OCI-LY1 (cell line): ENCODE data around the gene FBXO45.
A peak's percentile ranks its signal among the peaks of the same experiment; 100 is the strongest.
"Not testable (repeated sequence)": the region's sequence is repeated elsewhere in the genome, so short reads cannot be mapped to it uniquely, and the experiment has no call there.

Source experiments
- H2AFZ ChIP-seq: fragments of 200-600 bp; sonication (generic), shearing (Covaris generic); 2 replicates; pipeline ENCODE4 v1.6.0; 2014; ENCODE audit warnings: antibody characterized with exemption, mild to moderate bottlenecking, low read length
- H3F3A ChIP-seq: fragments of 200-600 bp; sonication (generic), shearing (Covaris generic); 2 replicates; pipeline ENCODE4 v1.6.0; 2014; ENCODE audit warnings: mild to moderate bottlenecking, antibody characterized with exemption, low read length, moderate library complexity; ENCODE audit not compliant: insufficient read depth
- H3K27ac ChIP-seq: fragments of 200-600 bp; sonication (generic); 2 replicates; pipeline ENCODE4 v1.5.1; 2014; ENCODE audit warnings: low read length, mixed run types, mild to moderate bottlenecking, low read depth; ENCODE audit not compliant: poor library complexity, severe bottlenecking
- H3K27me3 ChIP-seq: fragments of 200-600 bp; sonication (generic); 2 replicates; pipeline ENCODE4 v1.6.0; 2014; ENCODE audit warnings: antibody characterized with exemption, mild to moderate bottlenecking, low read length, moderate library complexity; ENCODE audit not compliant: insufficient read depth
- H3K36me3 ChIP-seq: fragments of 200-600 bp; sonication (generic); 2 replicates; pipeline ENCODE4 v1.6.1; 2014; ENCODE audit warnings: mild to moderate bottlenecking, antibody characterized with exemption, low read length, moderate library complexity, mixed read lengths; ENCODE audit not compliant: insufficient read depth
- H3K4me1 ChIP-seq: fragments of 200-600 bp; sonication (generic); 2 replicates; pipeline ENCODE4 v1.5.1; 2014; ENCODE audit warnings: mild to moderate bottlenecking, low read length, moderate library complexity; ENCODE audit not compliant: insufficient read depth, severe bottlenecking
- H3K4me2 ChIP-seq: fragments of 200-600 bp; sonication (generic), shearing (Covaris generic); 2 replicates; pipeline ENCODE4 v1.6.1; 2014; ENCODE audit warnings: low read length
- H3K4me3 ChIP-seq: fragments of 200-600 bp; sonication (generic); 2 replicates; pipeline ENCODE4 v1.5.1; 2014; ENCODE audit warnings: low read length, low read depth, mild to moderate bottlenecking, mixed read lengths; ENCODE audit not compliant: poor library complexity, severe bottlenecking
- H3K79me2 ChIP-seq: fragments of 200-600 bp; shearing (Covaris generic); 2 replicates; pipeline ENCODE4 v1.6.1; 2016; ENCODE audit warnings: mixed run types, low read length, mixed read lengths; ENCODE audit not compliant: insufficient read depth
- H3K9ac ChIP-seq: fragments of 200-600 bp; sonication (generic), shearing (Covaris generic); 2 replicates; pipeline ENCODE4 v1.6.1; 2014; ENCODE audit warnings: mild to moderate bottlenecking, low read length, mixed read lengths
- H3K9me2 ChIP-seq: fragments of 200-600 bp; sonication (generic), shearing (Covaris generic); 2 replicates; pipeline ENCODE4 v1.6.1; 2014; ENCODE audit warnings: low read depth, mild to moderate bottlenecking, low read length, mixed read lengths
- H3K9me3 ChIP-seq: fragments of 200-600 bp; shearing (Covaris generic); 2 replicates; pipeline ENCODE4 v1.6.1; 2014; ENCODE audit warnings: low read length, mixed read lengths
- H4K20me1 ChIP-seq: fragments of 200-600 bp; sonication (generic), shearing (Covaris generic); 2 replicates; pipeline ENCODE4 v1.6.0; 2016; ENCODE audit warnings: mild to moderate bottlenecking, low read length; ENCODE audit not compliant: insufficient read depth
- EZH2 ChIP-seq: fragments of 200-600 bp; sonication (generic), shearing (Covaris generic); IDR thresholded peaks from 2 replicates; pipeline ENCODE4 v1.8.0; 2017; ENCODE audit warnings: borderline replicate concordance, mixed run types, mild to moderate bottlenecking, antibody characterized with exemption, low read length, moderate library complexity, mixed read lengths
- TF ChIP-seq, protein P1 (sequence below): fragments of 200-600 bp; sonication (generic), shearing (Covaris generic); IDR thresholded peaks from 2 replicates; pipeline ENCODE4 v1.5.1; 2017; ENCODE audit warnings: mild to moderate bottlenecking, antibody characterized with exemption, low read length, moderate library complexity, mixed read lengths

Gene FBXO45

DNA sequence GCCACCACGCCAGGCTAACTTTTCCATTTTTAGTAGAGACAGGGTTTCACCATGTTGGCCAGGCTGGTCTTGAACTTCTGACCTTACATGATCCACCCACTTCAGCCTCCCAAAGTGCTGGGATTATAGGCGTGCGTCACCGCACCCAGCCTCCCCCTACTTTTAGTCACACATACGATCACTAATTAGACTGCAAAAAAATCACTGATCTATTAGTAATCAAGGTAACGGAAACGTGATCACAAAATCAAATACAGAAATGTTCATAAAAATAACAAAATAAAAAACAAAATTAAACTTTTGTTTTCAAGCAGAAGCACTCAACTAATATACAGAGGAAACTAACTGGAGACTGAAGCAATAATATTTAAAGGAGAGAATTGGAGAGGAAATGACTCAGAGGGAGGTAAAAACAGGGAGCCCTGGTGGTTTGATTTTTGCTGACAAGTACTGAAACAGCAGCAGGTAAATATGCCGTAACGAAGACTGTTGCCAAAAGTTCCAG lies 4.7 kb upstream of the FBXO45 start:
- Histone ChIP-seq H3K79me2 (peaks cover 14% of the 10 kb centered on the region), H3K9ac (no peak overlapping the region), H3K9me3 (no peaks in the 10 kb centered on the region), H2AFZ (no peak overlapping the region), H3F3A (no peaks in the 10 kb centered on the region), H3K27me3 (no peaks in the 10 kb centered on the region), H3K4me2 (no peak overlapping the region), H3K36me3 (peaks cover 25% of the 10 kb centered on the region; the same call in 1 of the 2 replicates), H3K9me2 (no peaks in the 10 kb centered on the region), H3K27ac (no peak overlapping the region), H3K4me1 (peaks cover 10% of the 10 kb centered on the region), H3K4me3 (no peak overlapping the region), H4K20me1 (no peaks in the 10 kb centered on the region)
- TF ChIP-seq EZH2, result no peak
- TF ChIP-seq, protein P1, sequence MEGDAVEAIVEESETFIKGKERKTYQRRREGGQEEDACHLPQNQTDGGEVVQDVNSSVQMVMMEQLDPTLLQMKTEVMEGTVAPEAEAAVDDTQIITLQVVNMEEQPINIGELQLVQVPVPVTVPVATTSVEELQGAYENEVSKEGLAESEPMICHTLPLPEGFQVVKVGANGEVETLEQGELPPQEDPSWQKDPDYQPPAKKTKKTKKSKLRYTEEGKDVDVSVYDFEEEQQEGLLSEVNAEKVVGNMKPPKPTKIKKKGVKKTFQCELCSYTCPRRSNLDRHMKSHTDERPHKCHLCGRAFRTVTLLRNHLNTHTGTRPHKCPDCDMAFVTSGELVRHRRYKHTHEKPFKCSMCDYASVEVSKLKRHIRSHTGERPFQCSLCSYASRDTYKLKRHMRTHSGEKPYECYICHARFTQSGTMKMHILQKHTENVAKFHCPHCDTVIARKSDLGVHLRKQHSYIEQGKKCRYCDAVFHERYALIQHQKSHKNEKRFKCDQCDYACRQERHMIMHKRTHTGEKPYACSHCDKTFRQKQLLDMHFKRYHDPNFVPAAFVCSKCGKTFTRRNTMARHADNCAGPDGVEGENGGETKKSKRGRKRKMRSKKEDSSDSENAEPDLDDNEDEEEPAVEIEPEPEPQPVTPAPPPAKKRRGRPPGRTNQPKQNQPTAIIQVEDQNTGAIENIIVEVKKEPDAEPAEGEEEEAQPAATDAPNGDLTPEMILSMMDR, result no peak

DNA sequence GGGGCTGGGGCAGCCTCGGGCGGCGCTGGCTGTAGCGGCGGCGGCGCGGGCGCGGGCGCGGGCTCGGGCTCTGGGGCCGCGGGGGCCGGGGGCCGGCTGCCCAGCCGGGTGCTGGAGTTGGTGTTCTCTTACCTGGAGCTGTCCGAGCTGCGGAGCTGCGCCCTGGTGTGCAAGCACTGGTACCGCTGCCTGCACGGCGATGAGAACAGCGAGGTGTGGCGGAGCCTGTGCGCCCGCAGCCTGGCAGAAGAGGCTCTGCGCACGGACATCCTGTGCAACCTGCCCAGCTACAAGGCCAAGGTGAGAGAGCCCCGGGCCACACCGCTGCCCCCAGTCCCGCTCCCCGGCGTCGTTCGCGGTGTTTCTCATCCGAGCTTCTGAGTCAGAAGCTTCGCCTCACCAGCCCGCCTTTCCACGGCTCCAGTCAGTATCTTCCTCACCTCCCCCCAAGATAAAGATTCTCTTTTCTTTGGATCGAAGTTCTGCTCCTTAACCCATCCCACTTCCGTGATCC lies 600 bp downstream of the FBXO45 start:
- Histone ChIP-seq H3K36me3 (peaks cover 6% of the 10 kb centered on the region; the same call in 1 of the 2 replicates), H4K20me1 (no peaks in the 10 kb centered on the region), H3K4me3 (peak overlapping the region; percentile 81), H3K9me3 (no peaks in the 10 kb centered on the region), H3K9me2 (no peaks in the 10 kb centered on the region), H3K79me2 (peaks cover 61% of the 10 kb centered on the region), H3K27ac (peak overlapping the region; percentile 21), H3F3A (no peaks in the 10 kb centered on the region), H3K27me3 (no peaks in the 10 kb centered on the region), H3K9ac (peak overlapping the region; percentile 90), H2AFZ (no peak overlapping the region), H3K4me2 (peak overlapping the region; percentile 78), H3K4me1 (peaks cover 44% of the 10 kb centered on the region)
- TF ChIP-seq, protein P1, result no peak
- TF ChIP-seq EZH2, result no peak

DNA sequence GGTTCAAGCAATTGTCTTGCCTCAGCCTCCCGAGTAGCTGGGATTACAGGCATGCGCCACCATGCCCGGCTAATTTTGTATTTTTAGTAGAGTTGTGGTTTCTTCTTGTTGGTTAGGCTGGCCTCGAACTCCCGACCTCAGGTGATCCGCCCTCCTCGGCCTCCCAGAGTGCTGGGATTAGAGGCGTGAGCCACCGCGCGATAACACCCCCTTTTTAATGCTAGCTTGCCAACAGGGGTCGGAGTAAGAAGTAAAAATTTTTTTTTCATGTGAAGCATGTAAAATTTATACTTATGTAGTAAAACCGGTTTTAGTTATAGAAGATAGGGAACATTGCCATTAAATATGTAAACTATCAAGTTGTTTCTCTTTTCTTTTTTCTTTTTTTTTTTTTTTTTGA lies 1.9 kb downstream of the FBXO45 start:
- Histone ChIP-seq H3K79me2 (peaks cover 71% of the 10 kb centered on the region), H3K4me1 (peaks cover 44% of the 10 kb centered on the region), H3K4me3 (peak overlapping the region; percentile 81), H3K4me2 (peak overlapping the region; percentile 78)
- not testable (repeated sequence) for H3K9ac ChIP-seq, H3K36me3 ChIP-seq, H2AFZ ChIP-seq, H3K27me3 ChIP-seq, H3K27ac ChIP-seq, H4K20me1 ChIP-seq, H3F3A ChIP-seq, H3K9me2 ChIP-seq, H3K9me3 ChIP-seq

DNA sequence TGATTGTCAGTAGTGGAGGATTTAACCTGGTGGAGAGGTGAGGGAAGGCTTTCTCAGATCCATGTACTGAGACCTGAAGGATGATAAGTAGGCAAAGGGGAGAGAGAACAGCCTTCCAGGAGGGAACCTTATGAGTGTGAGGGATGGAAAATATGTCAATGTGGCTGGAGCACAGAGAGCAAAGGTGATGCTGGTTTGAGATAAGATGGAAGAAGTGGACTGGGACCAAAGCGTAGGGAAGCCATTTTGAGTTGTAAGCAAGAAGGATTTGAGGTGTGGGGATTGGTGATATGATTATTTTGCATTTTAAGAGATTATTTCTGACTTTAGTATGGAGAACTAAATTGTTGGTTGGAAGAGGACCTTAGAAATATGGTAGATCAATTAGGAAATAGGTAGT lies 3.9 kb downstream of the FBXO45 start:
- H3K4me2 ChIP-seq, result peak overlapping the region; percentile 25
- H3K9me2 ChIP-seq, result no peaks in the 10 kb centered on the region
- H3K4me1 ChIP-seq, result peaks cover 39% of the 10 kb centered on the region
- TF ChIP-seq, protein P1, result no peak
- no peak for TF ChIP-seq EZH2
- no peaks in the 10 kb centered on the region for H3F3A ChIP-seq
- H3K36me3 ChIP-seq, result peaks cover 1% of the 10 kb centered on the region; the same call in 1 of the 2 replicates
- H3K9ac ChIP-seq, result no peak overlapping the region
- no peaks in the 10 kb centered on the region for H3K27me3 ChIP-seq
- no peak overlapping the region for H2AFZ ChIP-seq
- H3K4me3 ChIP-seq, result no peak overlapping the region
- H4K20me1 ChIP-seq, result no peaks in the 10 kb centered on the region
- H3K27ac ChIP-seq, result no peak overlapping the region
- no peaks in the 10 kb centered on the region for H3K9me3 ChIP-seq
- H3K79me2 ChIP-seq, result peaks cover 85% of the 10 kb centered on the region
